ENCODE data around the gene GNB1L.

The GNB1L gene

GRCh38 chr22:19774628-19775027 is 80.0 kb downstream of the GNB1L start:
- no peak for TF ChIP-seq SNAI2 (CRISPR knock-in tag; IDR thresholded peaks at IDR 0.05)
- ATAC-seq: no peak

GRCh38 chr22:19773470-19774040 is 81.1 kb downstream of the GNB1L start:
- TF ChIP-seq ARNTL (CRISPR knock-in tag; IDR thresholded peaks at IDR 0.05; ENCODE audit: borderline replicate concordance, low read depth) (no peak), ESRRG (CRISPR knock-in tag; IDR thresholded peaks at IDR 0.05) (no peak), CSDC2 (CRISPR knock-in tag; IDR thresholded peaks at IDR 0.05) (no peak), ZC3H10 (CRISPR knock-in tag; IDR thresholded peaks at IDR 0.05) (no peak), BACH2 (CRISPR knock-in tag; IDR thresholded peaks at IDR 0.05; ENCODE audit: borderline replicate concordance) (no peak)
- no peak for ATAC-seq

GRCh38 chr22:19772673-19773469 is 81.8 kb downstream of the GNB1L start:
- no peak for ATAC-seq
- TF ChIP-seq ZC3H10 (CRISPR knock-in tag; IDR thresholded peaks at IDR 0.05) (no peak), CREB5 (CRISPR knock-in tag; IDR thresholded peaks at IDR 0.05; ENCODE audit: low read depth) (no peak), CSRNP3 (CRISPR knock-in tag; IDR thresholded peaks at IDR 0.05) (no peak), TSHZ2 (CRISPR knock-in tag; IDR thresholded peaks at IDR 0.05) (no peak), BACH2 (CRISPR knock-in tag; IDR thresholded peaks at IDR 0.05; ENCODE audit: borderline replicate concordance) (no peak), ZNF70 (CRISPR knock-in tag; IDR thresholded peaks at IDR 0.05) (no peak), ARNTL (CRISPR knock-in tag; IDR thresholded peaks at IDR 0.05; ENCODE audit: borderline replicate concordance, low read depth) (no peak), ISL1 (CRISPR knock-in tag; IDR thresholded peaks at IDR 0.05) (no peak), TOX (CRISPR knock-in tag; IDR thresholded peaks at IDR 0.05; ENCODE audit: borderline replicate concordance) (no peak), ZFP30 (CRISPR knock-in tag; IDR thresholded peaks at IDR 0.05) (no peak), GLIS3 (CRISPR knock-in tag; IDR thresholded peaks at IDR 0.05) (no peak), ZNF8 (CRISPR knock-in tag; IDR thresholded peaks at IDR 0.05) (no peak), PPARA (CRISPR knock-in tag; IDR thresholded peaks at IDR 0.05; ENCODE audit: borderline replicate concordance) (no peak), POU6F1 (CRISPR knock-in tag; IDR thresholded peaks at IDR 0.05; ENCODE audit: borderline replicate concordance, low read depth) (no peak), OSR1 (CRISPR knock-in tag; IDR thresholded peaks at IDR 0.05) (no peak), ZNF565 (CRISPR knock-in tag; conservative IDR thresholded peaks at IDR 0.05; ENCODE audit: low read depth) (no peak), PATZ1 (CRISPR knock-in tag; IDR thresholded peaks at IDR 0.05; ENCODE audit: borderline replicate concordance) (no peak), RARB (CRISPR knock-in tag; IDR thresholded peaks at IDR 0.05) (no peak), ZFP3 (CRISPR knock-in tag; IDR thresholded peaks at IDR 0.05) (no peak)

Measured in SK-N-SH treated with all-trans-retinoic acid at 6 μM for 48 hours (cell line).